AG09309 (cell line): ENCODE results near the gene SAMM50.
A peak's percentile ranks its signal among the peaks of the same experiment; 100 is the strongest.

Source experiments
- DNase-seq: peaks from one replicate; pipeline ENCODE4 v3.0.0-alpha.2; 2010; ENCODE audit warnings: low read depth
- H3K4me3 ChIP-seq: 2 replicates; pipeline ENCODE4 v1.5.1; 2011; ENCODE audit warnings: mild to moderate bottlenecking, low read depth, low read length, moderate library complexity; ENCODE audit not compliant: control insufficient read depth
- CTCF ChIP-seq: IDR thresholded peaks from 2 replicates; pipeline ENCODE4 v1.5.1; 2011; ENCODE audit warnings: mild to moderate bottlenecking, low read depth, low read length, inconsistent platforms; ENCODE audit not compliant: insufficient read depth, control insufficient read depth; ENCODE audit errors: missing control alignments

Gene SAMM50

DNA sequence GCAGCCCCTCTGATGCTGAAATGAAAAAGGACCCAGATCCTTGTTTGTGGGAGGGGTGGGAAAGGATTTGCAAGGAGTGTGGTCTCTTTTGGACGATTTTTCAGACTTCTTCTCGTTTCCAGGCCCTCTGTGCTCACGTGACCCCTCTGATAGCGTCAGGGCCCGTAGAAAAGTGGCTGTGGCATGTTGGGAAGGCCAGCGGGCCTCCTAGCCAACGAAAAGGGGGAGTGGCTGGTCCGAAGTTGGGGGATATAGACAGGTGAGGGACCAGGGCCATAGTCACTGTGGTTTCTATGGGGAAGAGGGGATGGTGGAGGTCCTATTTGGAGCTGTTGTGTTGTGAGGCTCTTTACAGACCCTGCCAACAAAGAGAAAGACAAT lies 75.5 kb downstream of the SAMM50 start:
- TF ChIP-seq CTCF: no peak
- H3K4me3 ChIP-seq: no peak overlapping the region
- DNase-seq: no peak

DNA sequence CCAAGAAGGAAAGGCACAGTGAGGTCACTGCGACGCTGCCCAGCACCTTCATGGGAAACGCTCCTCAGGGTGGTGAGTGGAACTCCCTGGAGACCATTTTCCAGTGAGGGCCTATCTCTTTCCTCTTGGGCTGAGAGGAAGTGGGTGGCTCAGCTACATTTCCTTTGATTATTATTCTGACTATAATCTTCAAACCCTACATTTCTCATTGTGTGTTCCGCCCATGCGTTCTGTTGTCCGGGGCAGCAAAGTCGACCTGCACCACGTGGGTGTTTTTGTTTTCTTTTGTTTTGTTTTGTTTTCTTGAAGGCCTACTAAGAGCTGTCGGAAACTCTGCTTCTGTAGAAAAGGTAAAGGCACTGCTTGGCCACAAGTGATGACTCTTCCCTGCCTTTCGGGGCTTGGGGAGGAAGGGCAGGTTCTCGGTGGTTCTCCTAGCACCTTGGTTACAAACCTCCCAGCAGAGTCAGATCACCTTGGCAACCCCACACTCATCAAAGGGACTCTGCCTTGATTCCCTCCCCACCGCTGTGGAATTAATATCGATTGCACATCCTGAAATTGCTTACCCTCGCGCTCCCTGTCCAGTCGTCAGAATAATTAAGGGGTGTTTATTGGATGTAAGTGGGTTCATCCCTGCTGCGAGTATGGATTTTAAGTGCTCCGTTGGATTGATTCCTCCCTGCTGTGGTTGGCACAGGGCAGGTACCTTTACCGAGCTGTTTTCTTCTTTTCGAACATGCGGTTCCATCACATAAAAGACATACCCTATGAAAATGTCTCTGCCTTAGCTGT lies 76.1 kb downstream of the SAMM50 start:
- TF ChIP-seq CTCF: no peak
- no peak for DNase-seq
- no peak overlapping the region for H3K4me3 ChIP-seq

- H3K4me3 ChIP-seq: no peak overlapping the region
- no peak for DNase-seq
- no peak for TF ChIP-seq CTCF
These were observed 77.0 kb downstream of the SAMM50 start for GRCh38 chr22:44032126-44032730.

DNA sequence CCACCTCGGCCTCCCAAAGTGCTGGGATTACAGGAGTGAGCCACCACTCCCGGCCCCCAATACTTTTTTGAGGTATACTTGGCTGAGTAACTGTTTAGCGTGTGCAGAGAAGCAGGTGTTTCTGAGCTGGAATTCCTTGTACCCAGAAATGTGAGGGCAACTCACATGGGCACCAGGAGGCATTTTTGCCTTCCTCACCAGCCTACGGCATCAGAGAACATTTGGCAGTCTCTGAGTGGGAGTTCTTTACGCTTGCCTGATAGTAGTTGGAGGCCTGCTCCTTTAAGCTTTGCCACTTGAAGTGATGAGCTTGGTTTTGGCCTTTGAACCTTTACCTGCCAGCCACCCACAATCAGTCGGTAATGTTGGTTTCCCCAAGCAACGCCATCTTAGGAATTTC lies 78.0 kb downstream of the SAMM50 start:
- DNase-seq: no peak
- no peak for TF ChIP-seq CTCF
- H3K4me3 ChIP-seq: no peak overlapping the region

DNA sequence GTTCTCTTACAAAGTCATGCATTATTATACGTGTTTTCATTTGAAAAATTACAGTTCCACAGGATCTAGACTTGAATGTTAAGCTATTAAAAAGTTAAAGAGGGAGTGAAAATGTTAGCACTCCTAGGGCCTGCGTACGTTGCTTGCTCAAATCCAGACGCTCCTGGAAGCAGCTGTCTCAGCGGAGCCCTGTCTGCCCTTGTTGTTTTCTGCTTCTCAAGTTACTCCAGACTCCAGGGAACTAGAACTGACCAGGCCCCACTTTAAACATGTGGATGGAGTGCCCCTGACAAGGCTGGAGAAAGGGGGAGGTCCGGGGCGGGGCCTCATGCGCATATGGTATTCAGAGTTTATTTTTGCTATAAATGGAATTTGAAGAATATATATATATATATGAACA lies 78.5 kb downstream of the SAMM50 start:
- TF ChIP-seq CTCF: no peak
- no peak for DNase-seq
- H3K4me3 ChIP-seq: no peak overlapping the region

GRCh38 chr22:44037519-44038375 lies 82.5 kb downstream of the SAMM50 start:
- H3K4me3 ChIP-seq: no peak overlapping the region
- DNase-seq: peak; percentile 69
- no peak for TF ChIP-seq CTCF
